Right cardiac atrium (tissue), 5 donors: ENCODE measurements around the gene LRP1. TPM values are rescaled to one million over a fixed set of nuclear protein-coding genes. Genes with fewer than 3 reads are reported as not detected.
A peak's percentile ranks its signal among the peaks of the same experiment; 100 is the strongest.

Experiments
- ATAC-seq, 2 donors: fragments of 200-7000 bp; cut with Tn5 transposase; one replicate each; pipeline versions ENCODE4 v1.8.0 to v1.9.1; 2020; ENCODE audit warnings: moderate library complexity in 2 of 2, mild to moderate bottlenecking in 1 of 2
- DNase-seq, 3 donors: peaks; one replicate each; pipeline ENCODE4 v3.0.0-alpha.2; 2020
- H3K27ac ChIP-seq: one replicate; pipeline ENCODE4 v1.5.1; 2013; ENCODE audit warnings: mild to moderate bottlenecking, low read length, control low read depth, moderate library complexity
- H3K27me3 ChIP-seq: one replicate; pipeline ENCODE4 v1.6.1; 2013; ENCODE audit not compliant: control insufficient read depth, insufficient read depth
- H3K4me1 ChIP-seq: one replicate; pipeline ENCODE4 v1.6.1; 2013; ENCODE audit warnings: low read length; ENCODE audit not compliant: control insufficient read depth, insufficient read depth
- H3K4me3 ChIP-seq: one replicate; pipeline ENCODE4 v1.5.1; 2013; ENCODE audit warnings: low read length, control low read depth
- H3K9me3 ChIP-seq: one replicate; pipeline ENCODE4 v1.6.1; 2013; ENCODE audit warnings: low read length; ENCODE audit not compliant: control insufficient read depth
- WGBS: extraction: QIAGEN DNeasy Blood & Tissue Kit; methylation state at CpG from one replicate; pipeline ENCODE4 v1.1.7; 2013; 5-methylcytosine and 5-hydroxymethylcytosine counted together
- intact Hi-C, 4 donors: fragments of 100-400 bp; cut with DNase I; formaldehyde crosslinking; loops; one replicate each; pipeline versions ENCODE4 v1.11.0 to v1.14.0; 2022 to 2023
- polyA plus RNA-seq: library from polyadenylated mRNA; stranded (reverse); fragments of 200-250 nt; gene quantifications from one replicate; pipeline ENCODE4 v1.2.3, GENCODE V29; 2013
- total RNA-seq, 4 donors: library from RNA; stranded (reverse); fragmentation: NEBNext Ultra II Directional; extraction: Animal tissue kit (Norgen Biotek cat#: 25700); gene quantifications; one replicate each; pipeline ENCODE4 v1.2.1, GENCODE V29; 2021
- donor health status: healthy with polysubstance abuse.
- donor health status: DM: no; HTN: yes; CAD: no.
- donor health status: DM: no; HTN: no; CAD: no.
- donor health status: DM: no; HTN: yes; CAD: no; lungs with severe emphysema.
- donor health status: DM: yes; HTN: yes; CAD: no.

The LRP1 gene
- total and polyA plus RNA-seq, 5 donors = 55.0 to 181 (median 140) TPM

- H3K27ac ChIP-seq = no peak overlapping the region
These were observed 11.7 kb downstream of the LRP1 start for GRCh38 chr12:57139796-57140649.

GRCh38 chr12:57141249-57141648, 13.0 kb downstream of the LRP1 start:
- Histone ChIP-seq H3K27me3 (no peaks in the 10 kb centered on the region), H3K4me3 (no peak overlapping the region), H3K4me1 (peaks cover 9% of the 10 kb centered on the region), H3K9me3 (no peaks in the 10 kb centered on the region), H3K27ac (no peak overlapping the region)
- WGBS = 90% methylated on average over 8 of the region's 8 CpGs
- intact Hi-C loops = no loop called here
- DNase-seq (peak in 1 of 3 donors; percentile 51), ATAC-seq (no peak)

More at GRCh38 chr12:57139796-57140649, 11.7 kb downstream of the LRP1 start:
- ATAC-seq (no peak), DNase-seq (no peak)
- intact Hi-C loops = no loop called here
- 71% methylated on average over 6 of the region's 6 CpGs for WGBS
- H3K27me3 ChIP-seq = no peaks in the 10 kb centered on the region
- H3K9me3 ChIP-seq = no peaks in the 10 kb centered on the region
- peaks cover 6% of the 10 kb centered on the region for H3K4me1 ChIP-seq
- H3K4me3 ChIP-seq = no peak overlapping the region

- no peak overlapping the region for H3K27ac ChIP-seq
- peak in 2 of 3 donors; percentile 57 to 66 for DNase-seq
- peaks cover 7% of the 10 kb centered on the region for H3K4me1 ChIP-seq
- H3K9me3 ChIP-seq = no peaks in the 10 kb centered on the region
- 67% methylated on average over 9 of the region's 9 CpGs for WGBS
- no peaks in the 10 kb centered on the region for H3K27me3 ChIP-seq
- intact Hi-C loops = no loop called here
- peak; percentile 15 to 39 for ATAC-seq
- no peak overlapping the region for H3K4me3 ChIP-seq
These were observed 13.8 kb downstream of the LRP1 start for GRCh38 chr12:57142121-57142520.

GRCh38 chr12:57142727-57143126, 14.4 kb downstream of the LRP1 start:
- intact Hi-C loops = no loop called here
- WGBS = 66% methylated on average over 7 of the region's 7 CpGs
- no peaks in the 10 kb centered on the region for H3K27me3 ChIP-seq
- no peaks in the 10 kb centered on the region for H3K9me3 ChIP-seq
- no peak overlapping the region for H3K27ac ChIP-seq
- DNase-seq (no peak), ATAC-seq (no peak)
- H3K4me3 ChIP-seq = no peak overlapping the region
- peaks cover 6% of the 10 kb centered on the region for H3K4me1 ChIP-seq

GRCh38 chr12:57143454-57143853, 15.2 kb downstream of the LRP1 start:
- WGBS = 81% methylated on average over 4 of the region's 4 CpGs
- peak in 1 of 3 donors; percentile 31 for DNase-seq
- no peaks in the 10 kb centered on the region for H3K27me3 ChIP-seq
- H3K4me1 ChIP-seq = peaks cover 8% of the 10 kb centered on the region
- no peak overlapping the region for H3K4me3 ChIP-seq
- ATAC-seq = no peak
- intact Hi-C loops = no loop called here
- H3K9me3 ChIP-seq = no peaks in the 10 kb centered on the region
- H3K27ac ChIP-seq = no peak overlapping the region

- Histone ChIP-seq H3K27me3 (no peaks in the 10 kb centered on the region), H3K27ac (peak overlapping the region; percentile 14), H3K4me1 (peaks cover 14% of the 10 kb centered on the region), H3K9me3 (no peaks in the 10 kb centered on the region), H3K4me3 (no peak overlapping the region)
- WGBS = 47% methylated on average over 10 of the region's 10 CpGs
- intact Hi-C loops = no loop called here
- DNase-seq (peak in 1 of 3 donors; percentile 48), ATAC-seq (no peak)
These were observed 17.3 kb downstream of the LRP1 start for GRCh38 chr12:57145460-57146059.

GRCh38 chr12:57146092-57146491, 17.8 kb downstream of the LRP1 start:
- intact Hi-C loops = no loop called here
- no peak overlapping the region for H3K4me3 ChIP-seq
- 58% methylated on average over 2 of the region's 2 CpGs for whole genome bisulfite sequencing
- no peaks in the 10 kb centered on the region for H3K27me3 ChIP-seq
- ATAC-seq (no peak), DNase-seq (no peak)
- H3K9me3 ChIP-seq = no peaks in the 10 kb centered on the region
- no peak overlapping the region for H3K27ac ChIP-seq
- peaks cover 18% of the 10 kb centered on the region for H3K4me1 ChIP-seq

- Histone ChIP-seq H3K27ac (peak within 1 kb of the TSS; percentile 60), H3K4me1 (peaks cover 29% of the 10 kb centered on the region), H3K9me3 (no peaks in the 10 kb centered on the region), H3K4me3 (no peak within 1 kb of the TSS), H3K27me3 (no peaks in the 10 kb centered on the region)
- ATAC-seq = peak in 1 of 2 donors; percentile 12
- WGBS = 49% methylated on average over 8 of the region's 8 CpGs
- DNase-seq = peak in 2 of 3 donors; percentile 70 to 71
- intact Hi-C loops = no loop called here
These were observed 19.0 kb downstream of the LRP1 start, which contains the start of gene LRP1-AS for GRCh38 chr12:57146961-57147944. Gene LRP1-AS (minus strand): TSS chr12:57147619.

- Histone ChIP-seq H3K9me3 (no peaks in the 10 kb centered on the region), H3K4me1 (peaks cover 38% of the 10 kb centered on the region), H3K4me3 (no peak overlapping the region), H3K27me3 (no peaks in the 10 kb centered on the region), H3K27ac (peak overlapping the region; percentile 95)
- peak; percentile 59 to 74 for ATAC-seq
- intact Hi-C loops = no loop called here
- peak; percentile 84 to 91 (median 88) for DNase-seq
- WGBS = 41% methylated on average over 4 of the region's 4 CpGs
These were observed 20.4 kb downstream of the LRP1 start for GRCh38 chr12:57148469-57149244.
